Heart right ventricle (tissue), 16 donors: Measurements from ENCODE around the gene SH3RF1. TPM values are rescaled to one million over a fixed set of nuclear protein-coding genes. Genes with fewer than 3 reads are reported as not detected.

Experiments used
- ATAC-seq, 8 donors: fragments of 200-7000 bp; cut with Tn5 transposase; one replicate each; pipeline ENCODE4 v1.9.1; 2020; ENCODE audit warnings: mild to moderate bottlenecking in 8 of 8, moderate library complexity in 8 of 8, moderate number of reproducible peaks in 1 of 8
- DNase-seq, 2 donors: peaks; one replicate each; pipeline ENCODE4 v3.0.0-alpha.2; 2020
- H3K27ac ChIP-seq, 10 donors: fragments of 200-600 bp; sonication (generic) in 2 of 10; one replicate each; pipeline versions ENCODE4 v1.5.0 to v1.8.0; 2020 to 2022; ENCODE audit warnings: mild to moderate bottlenecking in 3 of 10
- H3K27me3 ChIP-seq, 7 donors: fragments of 200-600 bp; one replicate each; pipeline ENCODE4 v1.8.0; 2021 to 2022; ENCODE audit warnings: mild to moderate bottlenecking in 2 of 7
- H3K36me3 ChIP-seq, 9 donors: fragments of 200-600 bp; sonication (generic) in 1 of 9; one replicate each; pipeline versions ENCODE4 v1.5.0 to v1.8.0; 2020 to 2022; ENCODE audit warnings: mild to moderate bottlenecking in 2 of 9
- H3K4me1 ChIP-seq, 9 donors: fragments of 200-600 bp; sonication (generic) in 1 of 9; one replicate each; pipeline versions ENCODE4 v1.5.0 to v1.8.0; 2020 to 2022; ENCODE audit warnings: mild to moderate bottlenecking in 4 of 9
- H3K4me3 ChIP-seq, 10 donors: fragments of 200-600 bp; sonication (generic) in 2 of 10; one replicate each; pipeline versions ENCODE4 v1.5.0 to v1.8.0; 2020 to 2022; ENCODE audit warnings: mild to moderate bottlenecking in 7 of 10, moderate library complexity in 2 of 10
- H3K9me3 ChIP-seq, 11 donors: fragments of 200-600 bp in 10 of 11; sonication (generic) in 2 of 11; one replicate each; pipeline versions ENCODE4 v1.5.0 to v1.8.0; 2013 to 2022; ENCODE audit warnings: mild to moderate bottlenecking in 2 of 11, control low read depth in 1 of 11, moderate library complexity in 1 of 11
- CTCF ChIP-seq, 9 donors: fragments of 200-600 bp; sonication (generic) in 2 of 9; IDR thresholded peaks; one replicate each; pipeline versions ENCODE4 v1.5.0 to v1.8.0; 2021 to 2022; ENCODE audit warnings: antibody characterized with exemption in 9 of 9, mild to moderate bottlenecking in 5 of 9, moderate library complexity in 1 of 9
- WGBS, 2 donors: extraction: QIAGEN DNeasy Blood & Tissue Kit; methylation state at CpG; one replicate each; pipeline ENCODE4 v1.1.7; 2013; ENCODE audit warnings: inconsistent platforms in 1 of 2; 5-methylcytosine and 5-hydroxymethylcytosine counted together
- intact Hi-C, 10 donors: fragments of 100-400 bp; cut with DNase I; formaldehyde crosslinking; loops; one replicate each; pipeline versions ENCODE4 v1.11.1 to v1.14.2; 2022
- polyA plus RNA-seq, 2 donors: library from polyadenylated mRNA; stranded (reverse); fragments of 200-250 nt; gene quantifications; one replicate each; pipeline ENCODE4 v1.2.3, GENCODE V29; 2013
- total RNA-seq, 10 donors: library from RNA; stranded (reverse); fragmentation: NEBNext Ultra II Directional in 3 of 10; extraction: Animal tissue kit (Norgen Biotek cat#: 25700) in 3 of 10; gene quantifications; one replicate each; pipeline versions ENCODE4 v1.2.1 to v1.2.4, GENCODE V29; 2021 to 2023
- donor health status: Arrhythmogenic right ventricular cardiomyopathy.
- donor health status: ischemic (EF 13 %, LVEDD 7.1; RV severe dilation, severe dysfunction).
- donor health status: healthy with polysubstance abuse.
- donor health status: DM: no; HTN: yes; CAD: no.
- donor health status: DM: no; HTN: no; CAD: no.
- donor health status: ischemic (EF 25% LVEDD 6.9; RV normal size, moderate dysfunction).
- donor health status: ischemic (EF 25% LVEDD 5.7; RV mildly dilated, moderate dysfunction).
- donor health status: healthy.
- donor health status: DM: yes; HTN: yes; CAD: no.
- donor health status: Ischemic cardiomyopathy.
- donor health status: ischemic (EF 35%, LVEDD 5.7; RV mildly dilated, moderate dysfunction).
- donor health status: nonischemic (EF 11% LVEDD 7.7; RV severe dilation, severe dysfunction).
- donor health status: DM: yes; HTN: yes; CAD: no.
- donor health status: PGD.
- donor health status: ischemic (EF 29% LVEDD 5.4; RV normal size, mild dysfunction).
- donor health status: nonischemic (EF 23%, LVEDD 6.1; RV moderate dilation, normal function).

SH3RF1 gene
- total and polyA plus RNA-seq, 12 donors, result 2.6 to 11.7 (median 8.9) TPM

GRCh38 chr4:169228076-169228475 is 42.7 kb downstream of the SH3RF1 start:
- H3K4me1 ChIP-seq, result peaks cover 2 to 45% (median 12%) of the 10 kb centered on the region in 9 donors
- no peak for ATAC-seq
- no peaks in the 10 kb centered on the region for H3K36me3 ChIP-seq
- intact Hi-C loops, result no loop called here
- WGBS, 2 donors, result 98 to 100% methylated on average over 1 of the region's 1 CpG
- no peak for TF ChIP-seq CTCF (IDR thresholded peaks at IDR 0.05)
- H3K27ac ChIP-seq, result no peak overlapping the region
- H3K9me3 ChIP-seq, result no peaks in the 10 kb centered on the region
- H3K4me3 ChIP-seq, result no peak overlapping the region
- H3K27me3 ChIP-seq, result no peaks in the 10 kb centered on the region
- DNase-seq, result no peak

- ATAC-seq, result no peak
- Histone ChIP-seq H3K4me3 (no peak overlapping the region), H3K9me3 (no peaks in the 10 kb centered on the region), H3K27ac (no peak overlapping the region), H3K4me1 (peaks cover 2 to 45% (median 12%) of the 10 kb centered on the region in 9 donors), H3K36me3 (no peaks in the 10 kb centered on the region), H3K27me3 (no peaks in the 10 kb centered on the region)
- DNase-seq, result no peak
- intact Hi-C loops, result no loop called here
- no peak for TF ChIP-seq CTCF (IDR thresholded peaks at IDR 0.05)
Observed at GRCh38 chr4:169226565-169226964, 44.2 kb downstream of the SH3RF1 start.

- Histone ChIP-seq H3K4me1 (peaks cover 2 to 45% (median 12%) of the 10 kb centered on the region in 9 donors), H3K4me3 (no peak overlapping the region), H3K36me3 (no peaks in the 10 kb centered on the region), H3K27me3 (no peaks in the 10 kb centered on the region), H3K9me3 (no peaks in the 10 kb centered on the region), H3K27ac (peak overlapping the region in 1 of 10 donors; percentile 37)
- ATAC-seq (no peak), DNase-seq (no peak)
- TF ChIP-seq CTCF (IDR thresholded peaks at IDR 0.05), result no peak
- 47 to 50% methylated on average over 2 of the region's 2 CpGs for WGBS, 2 donors
- intact Hi-C loops, result no loop called here
Observed at GRCh38 chr4:169225812-169226211, 44.9 kb downstream of the SH3RF1 start.

GRCh38 chr4:169225058-169225751 is 45.6 kb downstream of the SH3RF1 start:
- DNase-seq (no peak), ATAC-seq (peak in 4 of 8 donors; percentile 45 to 75 (median 56))
- TF ChIP-seq CTCF (IDR thresholded peaks at IDR 0.05), result no peak
- intact Hi-C loops, result no loop called here
- no peaks in the 10 kb centered on the region for H3K27me3 ChIP-seq
- no peaks in the 10 kb centered on the region for H3K9me3 ChIP-seq
- no peaks in the 10 kb centered on the region for H3K36me3 ChIP-seq
- peaks cover 2 to 45% (median 12%) of the 10 kb centered on the region in 9 donors for H3K4me1 ChIP-seq
- no peak overlapping the region for H3K4me3 ChIP-seq
- H3K27ac ChIP-seq, result peak overlapping the region in 1 of 10 donors; percentile 64
- WGBS, 2 donors, result 88 to 94% methylated on average over 4 of the region's 4 CpGs
